Stimulated activated CD4-positive, alpha-beta T cell treated with anti-CD3 and anti-CD28 coated beads, Interleukin-12 subunit alpha, Interleukin-12 subunit beta, amount 100 ng/mL, for 4 hours (primary cell): Measurements from ENCODE around the gene TSHZ3.

ENCODE experiments used
- DNase-seq: peaks from one replicate; pipeline ENCODE4 v3.0.0-alpha.2; 2020

TSHZ3 gene

DNA sequence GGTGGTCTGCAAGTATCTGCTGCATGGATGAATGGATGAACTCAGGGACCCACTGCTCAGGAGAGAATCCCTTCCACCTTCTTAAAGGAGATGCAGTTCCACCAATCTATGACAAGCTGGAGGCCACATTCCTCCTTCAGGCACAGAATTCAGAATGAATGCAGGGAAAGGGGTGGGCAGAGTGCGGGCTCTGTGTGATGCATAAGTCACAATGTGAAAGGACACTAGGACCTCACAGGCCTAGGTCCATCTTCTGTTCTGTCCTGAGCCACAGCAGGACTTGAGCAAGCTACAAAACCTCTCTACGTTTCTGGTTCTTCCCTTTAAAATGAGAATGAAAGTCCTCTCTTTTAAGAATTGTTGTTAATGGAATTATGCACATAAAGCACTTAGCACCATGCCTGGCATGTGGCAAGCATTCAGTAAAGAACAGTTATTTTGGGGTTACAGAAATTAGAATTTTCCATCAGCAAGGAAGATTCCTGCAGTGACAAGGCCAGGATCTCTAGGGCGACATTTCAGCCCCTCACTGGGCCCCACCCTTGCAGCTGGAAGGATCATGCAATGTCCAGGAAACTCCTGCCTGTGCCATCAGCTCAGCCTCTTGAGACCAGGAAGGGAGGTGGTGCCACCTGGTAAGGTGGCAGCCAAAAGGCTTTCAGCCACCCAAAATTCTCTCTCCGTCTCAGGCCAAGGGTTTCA is 38.7 kb downstream of the TSHZ3 start:
- DNase-seq = no peak

DNA sequence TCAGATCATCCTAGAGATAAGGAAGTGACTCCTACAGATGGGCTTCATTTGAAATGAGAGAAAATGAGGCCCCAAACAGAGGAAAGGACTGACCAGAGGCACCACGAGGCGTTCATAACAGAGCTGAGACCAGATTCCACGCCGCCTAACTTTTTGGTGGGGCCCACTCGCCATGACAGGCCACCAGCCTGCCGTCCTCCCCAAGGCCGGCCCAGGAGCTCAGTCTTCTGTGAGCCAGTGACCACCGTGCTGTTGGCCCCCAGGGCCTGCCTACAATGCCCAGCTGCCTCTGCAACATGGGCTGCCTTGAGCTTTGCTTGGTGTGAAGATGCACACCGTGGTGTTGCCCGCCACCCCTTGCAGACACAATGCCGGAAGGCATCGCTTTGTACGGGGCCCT is 40.5 kb downstream of the TSHZ3 start:
- no peak for DNase-seq

DNA sequence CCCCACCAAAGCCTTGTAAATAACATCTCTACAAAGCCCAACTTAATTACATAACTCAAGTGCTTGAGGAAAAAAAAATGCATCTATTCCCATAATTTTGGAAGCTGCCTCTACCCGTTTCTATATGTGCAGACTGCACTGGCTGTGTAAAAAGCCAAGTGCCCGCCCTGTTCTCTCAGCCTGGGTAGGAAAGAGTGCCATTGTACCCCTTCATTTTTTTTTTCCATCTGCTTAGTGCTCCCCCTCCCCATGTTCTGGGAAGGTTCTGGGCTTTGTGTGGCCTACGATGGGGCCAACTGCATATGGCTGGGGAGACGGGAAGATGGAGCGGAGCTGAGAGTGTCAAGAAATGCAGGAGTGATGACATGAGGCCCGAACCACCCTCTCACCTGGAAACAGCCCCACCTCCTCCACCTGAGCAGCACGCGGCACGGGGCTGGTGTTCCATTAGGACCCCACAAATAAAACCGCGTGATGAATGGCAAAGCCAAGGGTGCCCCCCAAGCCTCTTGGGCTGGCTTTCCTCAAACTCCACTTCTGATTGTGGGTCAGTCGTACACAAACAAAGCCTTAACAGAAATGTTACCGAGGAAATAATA is 42.1 kb downstream of the TSHZ3 start:
- no peak for DNase-seq

DNA sequence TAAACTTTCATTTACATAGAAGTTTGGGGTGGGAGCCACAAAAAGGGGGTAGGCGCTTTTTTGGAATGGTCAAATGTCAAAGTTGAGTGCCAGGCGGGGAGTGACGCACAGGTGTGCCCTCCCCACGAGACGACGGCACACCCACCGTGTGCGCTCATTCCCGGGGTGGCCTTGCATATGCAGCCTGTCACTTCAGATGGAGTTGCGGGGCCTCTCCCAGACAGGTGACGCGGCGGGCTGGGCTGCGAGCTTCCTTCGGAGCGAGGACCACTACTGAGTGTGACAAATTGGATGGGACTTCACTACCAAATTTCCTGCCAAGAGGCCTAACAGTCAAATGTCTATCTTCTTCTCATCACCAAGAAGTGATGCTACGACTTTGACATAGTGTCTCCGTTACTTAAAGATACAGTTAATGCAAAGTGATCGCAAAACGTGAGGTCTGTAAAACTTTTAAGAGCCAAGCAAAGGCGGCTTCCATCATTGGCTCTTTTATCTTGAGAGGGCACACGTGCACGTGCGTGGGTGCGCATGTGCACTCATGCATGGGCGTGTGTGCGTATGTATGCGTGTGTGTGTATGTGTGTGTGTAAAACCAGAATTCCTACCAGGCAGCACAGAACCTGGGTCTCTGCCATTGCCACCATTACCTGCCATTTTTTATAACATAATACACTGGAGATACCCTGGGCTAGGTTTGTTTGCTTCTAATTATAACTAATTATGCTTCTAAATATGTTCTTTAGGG is 43.1 kb downstream of the TSHZ3 start:
- no peak for DNase-seq

DNA sequence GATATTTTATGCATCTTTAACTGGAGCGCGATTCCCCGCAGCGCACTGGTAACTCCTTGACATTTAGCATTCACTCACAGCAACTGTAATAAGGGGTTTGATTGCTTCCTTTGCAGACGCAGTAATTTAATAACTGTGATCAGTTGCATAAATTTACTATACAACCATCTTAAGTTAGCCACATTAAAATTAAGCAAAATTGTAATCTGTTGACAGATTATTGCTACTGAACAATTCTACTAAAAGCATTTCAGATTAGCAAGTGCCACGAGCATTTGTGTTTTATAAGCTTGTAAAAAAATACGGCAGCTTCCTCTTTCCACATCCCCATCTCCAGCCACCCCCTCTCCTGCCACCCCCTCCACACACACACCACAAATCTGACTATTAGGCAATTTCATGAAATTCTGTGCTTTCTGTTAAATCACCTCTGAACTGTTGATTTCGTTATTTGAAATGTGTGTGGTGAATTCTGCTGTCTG is 44.4 kb downstream of the TSHZ3 start:
- DNase-seq = no peak

DNA sequence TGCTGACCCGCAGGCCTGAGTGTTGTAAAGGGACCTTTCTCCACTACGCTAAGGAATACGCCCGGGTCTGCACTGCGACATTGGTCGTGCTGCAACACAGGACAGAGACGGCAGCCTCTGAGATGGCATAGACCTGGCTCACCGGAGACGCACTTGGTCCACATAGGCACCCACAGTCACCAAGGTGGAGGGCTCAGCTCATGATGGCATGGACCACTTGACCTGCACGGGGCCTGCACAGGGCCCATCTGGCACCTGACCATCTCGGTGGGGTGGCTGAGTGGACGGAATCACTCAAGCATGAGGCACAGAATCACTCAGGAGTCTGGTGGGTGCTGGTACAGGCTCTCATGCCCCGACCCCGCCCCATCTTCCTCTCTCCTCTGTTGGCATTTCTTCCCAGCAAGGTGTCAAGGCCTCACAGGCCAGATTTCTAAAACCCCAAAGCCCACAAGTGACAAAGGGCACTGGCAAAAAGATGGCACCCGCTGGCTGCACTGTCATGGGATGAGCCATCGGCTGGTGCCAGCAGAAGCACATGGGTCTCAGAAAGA is 45.9 kb downstream of the TSHZ3 start:
- DNase-seq = no peak

DNA sequence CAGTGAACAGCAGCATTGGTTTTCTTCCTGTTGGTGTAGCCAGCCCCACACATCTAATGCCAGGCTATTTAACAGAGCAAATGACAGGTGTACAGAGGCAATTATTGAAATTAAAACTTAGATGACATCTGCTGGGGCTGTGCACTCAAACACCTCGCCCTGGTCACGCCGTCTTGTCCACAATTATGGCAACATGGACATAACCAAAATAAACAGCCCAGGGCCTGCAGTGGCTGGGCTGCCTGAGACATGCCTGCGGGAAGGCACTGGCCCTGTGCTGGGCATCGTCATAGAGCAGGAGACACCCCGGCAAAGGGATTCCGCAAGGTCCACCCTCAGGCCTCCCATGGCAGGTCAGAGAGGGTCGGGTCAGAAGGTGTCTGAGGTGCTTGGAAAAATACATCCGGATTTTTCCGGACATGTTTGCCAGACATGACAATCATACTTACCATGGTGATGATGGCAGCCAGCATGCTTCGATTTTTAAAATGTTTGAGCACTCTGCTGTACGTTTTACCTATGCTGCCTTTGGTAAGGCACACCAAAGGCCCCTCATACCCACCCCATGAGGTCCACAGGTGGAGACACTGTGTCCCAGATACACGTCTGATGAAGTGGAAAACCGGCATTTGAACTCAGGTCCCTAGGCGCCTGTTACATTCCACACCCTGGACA is 47.8 kb downstream of the TSHZ3 start:
- no peak for DNase-seq

DNA sequence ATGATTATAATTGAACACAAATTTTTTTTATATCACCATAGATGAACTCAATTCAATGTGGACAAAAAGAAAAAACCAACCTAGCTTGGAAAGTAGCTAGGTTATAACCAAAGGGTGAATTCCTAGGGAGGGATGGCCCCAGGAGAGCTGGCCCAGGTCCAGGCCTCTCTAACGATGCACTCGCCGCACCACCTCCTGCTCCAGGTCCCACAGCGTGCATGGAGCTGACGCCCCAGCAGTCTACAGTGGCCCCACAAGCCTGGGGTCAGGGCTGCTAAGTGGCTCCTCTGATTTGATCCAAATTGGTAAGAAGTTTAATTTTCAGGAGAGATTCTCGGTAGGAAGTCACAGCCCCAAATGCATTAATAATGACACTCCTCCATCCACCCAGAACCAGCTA is 48.8 kb downstream of the TSHZ3 start:
- DNase-seq = no peak

DNA sequence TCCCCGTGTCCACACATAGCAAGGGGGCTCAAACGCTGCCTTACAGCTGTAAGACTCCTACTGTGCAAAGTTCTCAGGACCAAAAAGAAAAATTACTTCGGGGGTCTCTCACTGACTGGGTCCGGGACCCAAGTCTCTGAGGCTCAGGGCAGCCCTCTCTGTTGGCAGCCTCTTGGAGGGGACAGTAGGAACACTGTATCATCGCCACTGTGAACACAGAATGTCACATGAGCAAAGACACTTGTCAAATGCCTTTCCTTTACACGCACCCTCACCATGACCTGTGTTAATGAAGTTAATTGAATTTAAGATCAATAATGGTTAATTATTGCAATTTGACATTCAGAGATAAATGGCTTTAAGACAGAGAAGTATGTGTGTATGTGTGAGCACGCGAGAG is 49.6 kb downstream of the TSHZ3 start:
- no peak for DNase-seq

DNA sequence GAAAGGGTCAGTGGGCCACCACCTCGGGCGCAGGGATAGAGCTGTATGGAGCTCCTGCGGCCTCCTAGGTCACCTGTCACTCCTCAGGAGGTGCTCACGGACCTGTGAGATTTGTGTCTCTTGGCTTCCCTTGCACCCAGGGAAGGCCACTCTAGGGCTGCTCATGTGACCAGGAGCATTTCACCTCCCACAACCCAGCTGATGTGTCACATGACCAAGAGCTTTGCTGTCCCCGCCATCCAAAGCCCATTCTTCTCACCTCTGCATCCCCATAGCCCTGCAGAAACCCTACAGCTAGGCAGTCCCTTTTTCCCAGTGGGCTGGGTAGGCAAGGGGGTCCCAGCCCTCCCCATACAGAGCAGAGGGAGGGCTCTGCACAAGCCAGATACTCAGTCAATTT is 51.2 kb downstream of the TSHZ3 start:
- no peak for DNase-seq

DNA sequence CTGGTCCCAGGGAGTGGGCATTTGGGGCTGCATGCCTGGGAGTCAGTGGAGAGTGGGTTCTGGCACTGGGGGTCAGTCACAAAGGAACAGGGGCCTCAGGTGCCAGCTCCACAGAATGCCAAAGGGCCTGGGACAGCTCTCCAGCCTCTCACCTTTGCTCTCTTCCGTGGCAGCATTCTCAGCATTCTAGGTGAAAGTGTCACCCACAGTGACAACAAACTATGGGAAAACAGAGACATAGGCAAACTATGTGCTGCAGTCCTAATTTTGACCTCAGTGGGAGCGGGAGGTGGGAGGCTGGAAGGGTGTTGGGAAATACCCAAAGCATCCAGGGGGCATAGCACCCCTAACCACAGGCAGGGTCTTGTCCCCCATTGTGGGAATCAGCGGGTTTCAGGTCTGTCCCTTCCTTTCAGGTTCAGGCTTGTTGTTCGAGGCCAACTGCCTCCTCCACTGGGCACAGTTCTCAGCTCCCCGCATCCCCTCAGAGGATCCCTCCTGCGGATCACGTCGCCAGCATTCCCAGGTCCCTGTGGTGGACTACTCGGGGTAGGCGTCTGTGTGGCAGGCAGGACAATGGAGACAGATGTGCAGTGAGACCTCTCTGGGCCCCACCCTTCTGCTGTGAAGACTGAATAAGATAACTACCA is 52.4 kb downstream of the TSHZ3 start:
- DNase-seq = no peak

DNA sequence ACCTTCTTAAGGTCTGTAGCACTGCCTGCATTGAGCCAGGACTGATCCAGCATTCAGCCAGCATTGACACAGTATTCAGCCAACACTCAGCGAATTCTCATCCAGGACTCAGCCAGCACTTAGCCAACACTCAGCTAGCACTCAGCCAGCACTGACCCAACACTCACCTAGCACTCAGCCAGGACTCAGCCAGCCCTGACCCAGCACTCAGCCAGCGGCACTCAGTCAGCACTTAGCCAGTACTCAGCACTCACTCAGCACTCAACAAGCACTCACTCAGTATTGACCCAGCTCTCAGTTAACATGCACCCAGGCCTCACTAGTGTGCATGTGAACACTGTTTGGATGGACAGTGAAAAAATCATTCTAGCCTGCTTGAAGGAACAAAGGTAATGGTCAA is 55.0 kb downstream of the TSHZ3 start:
- no peak for DNase-seq

DNA sequence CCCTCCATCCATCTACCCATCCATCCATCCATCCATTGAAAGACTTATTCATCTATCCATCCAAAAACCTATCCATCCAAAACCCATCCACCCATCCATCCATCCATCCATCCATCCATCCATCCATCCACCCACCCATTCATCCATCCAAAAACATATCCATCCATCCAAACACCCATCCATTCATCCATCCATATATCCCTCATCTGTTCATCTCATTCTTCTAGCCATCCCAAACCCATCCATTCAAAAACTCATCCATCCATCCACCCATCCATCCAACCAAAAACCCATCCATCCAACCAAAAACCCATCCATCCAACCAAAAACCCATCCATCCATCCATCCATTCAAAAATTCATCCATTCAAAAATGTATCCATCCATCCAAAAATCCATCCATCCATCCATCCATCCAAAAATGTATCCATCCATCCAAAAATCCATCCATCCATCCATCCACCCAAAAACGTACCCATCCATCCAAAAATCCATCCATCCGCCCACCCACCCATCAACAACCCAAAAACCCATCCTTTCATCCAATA is 56.5 kb downstream of the TSHZ3 start:
- DNase-seq = no peak

DNA sequence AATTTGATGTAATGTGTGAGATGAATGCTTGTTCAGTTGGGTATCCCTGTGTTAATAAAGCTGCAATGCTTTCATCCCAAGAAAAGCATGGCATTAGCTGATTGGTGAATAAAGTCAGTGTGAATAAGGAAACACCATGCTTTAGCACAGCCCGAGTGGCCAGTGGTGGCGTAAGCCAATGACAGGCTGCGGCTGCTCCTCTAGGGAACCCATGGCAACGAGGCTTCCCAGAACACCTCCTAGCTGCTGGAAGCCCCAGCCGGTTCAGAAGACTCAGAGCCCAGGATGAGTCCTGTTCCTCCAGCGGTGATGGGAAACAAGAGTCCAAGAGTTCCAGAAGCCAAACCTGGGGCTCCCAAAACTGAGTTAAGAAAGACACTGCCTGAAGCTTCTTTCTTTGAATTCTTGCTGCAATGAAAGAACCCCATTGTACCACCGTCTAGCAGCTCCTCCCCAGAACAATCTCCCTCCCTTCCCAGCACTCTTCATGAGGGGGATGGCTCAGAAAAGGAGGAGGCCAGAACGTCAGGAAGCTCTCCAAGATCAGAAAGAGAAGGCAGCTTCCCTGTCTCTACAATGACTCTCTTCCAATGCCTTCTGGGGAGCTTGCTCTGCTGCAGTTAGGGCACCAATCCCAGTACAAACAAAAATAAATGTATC is 58.2 kb downstream of the TSHZ3 start:
- no peak for DNase-seq

DNA sequence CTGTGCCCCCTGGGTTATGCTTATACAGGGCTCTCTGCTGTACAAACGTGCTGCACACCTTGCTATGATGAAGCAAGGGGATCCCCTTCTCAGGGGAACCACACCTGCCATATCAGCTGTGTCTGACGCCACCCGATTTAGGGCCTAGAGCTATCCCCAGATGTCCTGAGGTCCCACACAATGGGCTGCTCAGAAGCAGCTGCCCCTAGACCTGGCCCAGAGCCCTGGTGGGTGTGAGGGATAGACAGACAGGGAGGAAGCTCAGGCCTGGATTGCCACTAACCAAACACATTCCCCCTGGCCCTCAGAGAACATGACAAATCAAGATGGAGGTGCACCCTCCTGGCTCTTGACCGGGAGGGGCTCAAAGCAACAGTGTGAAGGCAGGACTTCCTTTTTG is 59.3 kb downstream of the TSHZ3 start:
- no peak for DNase-seq

DNA sequence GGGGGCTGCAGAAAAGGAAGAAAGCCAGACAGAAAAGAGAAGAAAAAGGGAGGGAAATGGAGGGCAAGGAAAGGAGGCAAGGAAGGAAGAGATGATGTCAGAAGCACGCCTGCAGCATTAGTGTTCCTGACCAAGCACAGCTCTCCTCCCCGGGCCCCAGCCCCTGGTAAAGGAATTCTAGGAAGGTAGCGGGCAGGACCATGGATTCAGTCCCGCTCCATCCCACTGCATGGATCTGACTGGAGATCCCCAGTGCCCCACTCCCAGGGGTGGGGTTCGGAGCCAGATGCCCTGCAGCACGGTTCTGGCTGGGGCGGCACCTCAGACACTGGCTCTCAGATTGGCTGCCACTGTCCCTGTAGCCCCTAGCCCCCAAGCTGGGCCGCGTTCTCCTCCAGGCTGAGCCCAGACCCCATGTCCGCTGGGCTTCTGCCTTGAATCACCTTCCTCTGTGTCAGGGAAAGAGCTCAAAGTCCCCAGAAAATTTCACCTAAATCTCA is 59.8 kb downstream of the TSHZ3 start:
- DNase-seq = no peak

DNA sequence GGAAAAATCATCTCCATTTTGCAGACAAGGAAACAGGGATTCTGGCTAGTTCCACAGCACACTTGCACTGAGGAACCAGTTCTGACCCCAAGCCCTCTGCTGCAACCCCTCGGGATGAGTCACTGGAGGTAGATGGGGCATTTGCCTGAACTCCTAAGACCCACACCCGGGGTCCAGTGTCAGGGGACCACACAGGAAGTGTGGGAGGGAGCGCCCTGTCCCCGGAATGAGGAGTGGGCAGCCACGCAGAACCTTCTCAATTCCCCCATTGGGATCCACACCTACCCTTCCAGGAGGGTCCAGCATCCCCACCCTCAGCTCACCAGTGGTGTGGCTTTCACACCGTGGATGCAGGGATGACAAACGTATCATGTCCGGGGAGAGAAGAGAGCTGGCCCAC is 62.7 kb downstream of the TSHZ3 start:
- no peak for DNase-seq

DNA sequence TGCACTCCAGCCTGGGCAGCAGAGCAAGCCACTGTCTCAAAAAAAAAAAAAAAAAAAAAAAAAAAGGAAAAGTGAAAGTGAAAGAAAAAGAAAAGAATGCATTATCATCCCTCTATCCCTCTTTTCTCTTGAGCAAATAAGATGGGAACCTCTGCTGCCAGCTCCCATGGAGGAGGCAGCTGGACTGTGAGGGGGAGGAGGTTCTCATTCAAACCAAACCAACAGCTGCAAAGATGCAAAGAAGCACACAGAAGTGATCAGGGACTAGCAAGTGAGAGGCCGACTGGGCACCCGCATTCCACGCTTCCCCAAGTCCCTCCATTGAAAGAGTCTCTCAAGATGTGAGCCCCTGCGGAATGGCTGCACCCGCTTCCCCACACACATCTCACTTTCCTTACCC is 63.5 kb downstream of the TSHZ3 start:
- no peak for DNase-seq

DNA sequence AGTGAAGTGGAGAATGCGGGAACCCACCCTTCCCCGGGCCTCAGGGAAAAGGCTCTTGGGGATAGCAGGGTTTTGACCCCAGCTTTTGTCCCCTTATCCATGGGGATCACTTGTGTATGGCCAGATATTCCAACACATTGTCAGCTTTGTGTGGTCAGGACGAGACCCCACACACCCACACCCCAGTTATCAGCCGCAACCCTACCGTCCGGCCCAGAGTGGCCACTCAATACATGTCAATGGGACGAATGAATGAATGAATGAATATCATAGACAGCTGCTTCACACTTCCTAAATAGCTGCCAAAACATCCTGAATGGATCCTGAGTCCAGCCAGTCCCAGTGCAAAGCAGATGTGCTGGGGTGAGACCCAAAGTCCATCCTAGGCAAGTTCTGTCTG is 64.6 kb downstream of the TSHZ3 start:
- DNase-seq = no peak

DNA sequence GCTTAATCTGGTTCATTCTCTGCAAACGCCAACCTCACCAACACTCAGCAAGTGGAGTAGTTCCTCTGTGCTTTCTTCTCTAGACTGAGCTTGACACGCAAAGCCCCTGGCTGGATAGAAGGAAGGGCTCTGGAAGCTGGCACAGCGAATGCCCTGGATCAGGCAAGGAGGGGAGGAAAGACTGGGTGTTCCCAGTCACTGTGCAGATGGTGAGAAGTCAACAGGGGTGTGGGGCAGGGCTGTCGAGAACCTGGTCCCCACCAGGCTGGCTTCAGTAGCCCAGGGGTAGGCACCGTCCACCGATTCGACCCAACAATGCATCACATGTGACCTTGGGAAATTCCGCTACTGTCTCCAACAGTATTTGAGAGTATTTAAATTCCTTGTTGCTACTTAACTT is 65.5 kb downstream of the TSHZ3 start:
- no peak for DNase-seq

DNA sequence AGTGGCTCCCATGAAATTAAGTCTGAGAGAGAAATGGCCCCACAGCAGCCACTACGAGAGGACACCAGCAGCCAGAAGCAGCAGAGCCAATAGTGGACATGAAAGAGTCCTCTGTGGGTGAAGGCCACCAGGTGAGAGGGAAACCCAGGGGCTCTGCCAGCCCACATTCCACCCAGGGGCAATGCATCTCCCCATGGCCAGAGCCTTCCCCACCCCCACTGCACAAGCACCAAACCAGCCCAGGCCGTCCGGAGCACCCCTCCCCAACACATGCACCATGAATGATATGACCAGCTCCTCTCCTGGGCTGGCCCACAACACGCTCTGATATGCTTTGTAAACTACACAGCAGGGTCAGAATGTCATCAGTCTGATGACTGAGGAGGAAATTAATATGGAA is 66.9 kb downstream of the TSHZ3 start:
- DNase-seq = no peak
